Hepatocyte (in vitro differentiated cells): Measurements from ENCODE around the gene TRIM22.

Experiments used
- EZH2phosphoT487 ChIP-seq: fragments of 200-600 bp; sonication (generic); IDR thresholded peaks from one replicate; pipeline ENCODE4 v1.6.1; 2018; ENCODE audit warnings: antibody characterized with exemption, mild to moderate bottlenecking, low read depth, moderate library complexity; ENCODE audit not compliant: unreplicated experiment, severe bottlenecking
- TF ChIP-seq, protein P1 (sequence below): fragments of 200-600 bp; sonication (generic); IDR thresholded peaks from 2 replicates; pipeline ENCODE4 v1.5.1; 2016; ENCODE audit warnings: antibody characterized with exemption, mild to moderate bottlenecking; ENCODE audit not compliant: poor library complexity

DNA sequence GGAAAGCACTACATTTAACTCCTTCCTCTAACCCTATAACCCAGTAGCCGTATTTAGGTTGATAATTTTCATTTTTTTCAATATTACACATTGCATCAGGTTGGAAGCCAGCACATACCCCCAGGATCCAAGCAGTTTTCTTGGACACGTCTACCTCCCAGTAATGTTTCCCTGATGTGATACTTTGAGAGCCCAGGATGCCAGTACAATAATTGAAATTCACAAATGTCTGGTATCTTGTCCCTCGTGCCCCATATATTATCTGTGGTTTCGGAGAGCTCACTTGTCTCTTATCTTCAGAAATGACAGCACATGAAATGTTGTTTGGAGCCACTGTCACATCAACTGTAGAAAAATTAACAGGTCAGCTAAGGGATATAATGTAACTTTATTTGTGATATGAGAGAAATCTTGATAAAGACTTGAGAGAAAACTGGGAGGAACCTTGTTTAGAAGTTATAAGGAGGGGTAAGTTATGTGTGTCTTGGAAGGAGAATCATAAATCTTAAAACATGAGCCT is 24.5 kb upstream of the TRIM22 start:
- TF ChIP-seq, protein P1, sequence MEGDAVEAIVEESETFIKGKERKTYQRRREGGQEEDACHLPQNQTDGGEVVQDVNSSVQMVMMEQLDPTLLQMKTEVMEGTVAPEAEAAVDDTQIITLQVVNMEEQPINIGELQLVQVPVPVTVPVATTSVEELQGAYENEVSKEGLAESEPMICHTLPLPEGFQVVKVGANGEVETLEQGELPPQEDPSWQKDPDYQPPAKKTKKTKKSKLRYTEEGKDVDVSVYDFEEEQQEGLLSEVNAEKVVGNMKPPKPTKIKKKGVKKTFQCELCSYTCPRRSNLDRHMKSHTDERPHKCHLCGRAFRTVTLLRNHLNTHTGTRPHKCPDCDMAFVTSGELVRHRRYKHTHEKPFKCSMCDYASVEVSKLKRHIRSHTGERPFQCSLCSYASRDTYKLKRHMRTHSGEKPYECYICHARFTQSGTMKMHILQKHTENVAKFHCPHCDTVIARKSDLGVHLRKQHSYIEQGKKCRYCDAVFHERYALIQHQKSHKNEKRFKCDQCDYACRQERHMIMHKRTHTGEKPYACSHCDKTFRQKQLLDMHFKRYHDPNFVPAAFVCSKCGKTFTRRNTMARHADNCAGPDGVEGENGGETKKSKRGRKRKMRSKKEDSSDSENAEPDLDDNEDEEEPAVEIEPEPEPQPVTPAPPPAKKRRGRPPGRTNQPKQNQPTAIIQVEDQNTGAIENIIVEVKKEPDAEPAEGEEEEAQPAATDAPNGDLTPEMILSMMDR, result no peak
- no peak for TF ChIP-seq EZH2phosphoT487
